ENCODE results near the gene KCTD4.

The KCTD4 gene

DNA sequence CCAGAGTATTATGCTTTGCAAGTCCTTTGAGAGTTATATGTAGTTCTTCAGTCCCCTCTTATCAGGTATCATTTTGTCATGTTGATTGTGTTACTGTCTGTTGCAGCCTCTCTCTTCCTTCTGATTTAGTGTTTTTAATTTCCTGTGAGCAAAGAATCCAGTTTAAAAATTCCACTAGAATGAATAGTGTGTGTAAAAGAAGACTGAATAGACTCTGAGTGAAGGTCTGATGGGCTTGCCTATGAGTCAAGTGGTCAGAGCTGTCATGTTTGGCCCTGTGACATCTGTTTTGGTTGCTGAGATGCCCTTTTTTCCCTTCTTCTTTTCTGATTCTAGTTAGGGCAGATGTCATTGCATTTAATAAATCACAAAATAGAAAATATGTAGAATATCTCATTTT, 23.3 kb upstream of the KCTD4 start:
- no peak for TF ChIP-seq TCF12 (IDR thresholded peaks at IDR 0.05; ENCODE audit: low read depth)
- no peak for TF ChIP-seq TAF1 (IDR thresholded peaks at IDR 0.05; ENCODE audit: low read depth)
- no peak for TF ChIP-seq RAD21 (IDR thresholded peaks at IDR 0.05; ENCODE audit: low read depth)
- no peak for TF ChIP-seq ZBTB7A (IDR thresholded peaks at IDR 0.05; ENCODE audit: low read depth)
- no peak for TF ChIP-seq EGR1 (IDR thresholded peaks at IDR 0.05)
- TF ChIP-seq CEBPB (IDR thresholded peaks at IDR 0.05), result no peak
- no peak for TF ChIP-seq FOXM1 (IDR thresholded peaks at IDR 0.05; ENCODE audit: borderline replicate concordance, low read depth)
- TF ChIP-seq, protein P1, sequence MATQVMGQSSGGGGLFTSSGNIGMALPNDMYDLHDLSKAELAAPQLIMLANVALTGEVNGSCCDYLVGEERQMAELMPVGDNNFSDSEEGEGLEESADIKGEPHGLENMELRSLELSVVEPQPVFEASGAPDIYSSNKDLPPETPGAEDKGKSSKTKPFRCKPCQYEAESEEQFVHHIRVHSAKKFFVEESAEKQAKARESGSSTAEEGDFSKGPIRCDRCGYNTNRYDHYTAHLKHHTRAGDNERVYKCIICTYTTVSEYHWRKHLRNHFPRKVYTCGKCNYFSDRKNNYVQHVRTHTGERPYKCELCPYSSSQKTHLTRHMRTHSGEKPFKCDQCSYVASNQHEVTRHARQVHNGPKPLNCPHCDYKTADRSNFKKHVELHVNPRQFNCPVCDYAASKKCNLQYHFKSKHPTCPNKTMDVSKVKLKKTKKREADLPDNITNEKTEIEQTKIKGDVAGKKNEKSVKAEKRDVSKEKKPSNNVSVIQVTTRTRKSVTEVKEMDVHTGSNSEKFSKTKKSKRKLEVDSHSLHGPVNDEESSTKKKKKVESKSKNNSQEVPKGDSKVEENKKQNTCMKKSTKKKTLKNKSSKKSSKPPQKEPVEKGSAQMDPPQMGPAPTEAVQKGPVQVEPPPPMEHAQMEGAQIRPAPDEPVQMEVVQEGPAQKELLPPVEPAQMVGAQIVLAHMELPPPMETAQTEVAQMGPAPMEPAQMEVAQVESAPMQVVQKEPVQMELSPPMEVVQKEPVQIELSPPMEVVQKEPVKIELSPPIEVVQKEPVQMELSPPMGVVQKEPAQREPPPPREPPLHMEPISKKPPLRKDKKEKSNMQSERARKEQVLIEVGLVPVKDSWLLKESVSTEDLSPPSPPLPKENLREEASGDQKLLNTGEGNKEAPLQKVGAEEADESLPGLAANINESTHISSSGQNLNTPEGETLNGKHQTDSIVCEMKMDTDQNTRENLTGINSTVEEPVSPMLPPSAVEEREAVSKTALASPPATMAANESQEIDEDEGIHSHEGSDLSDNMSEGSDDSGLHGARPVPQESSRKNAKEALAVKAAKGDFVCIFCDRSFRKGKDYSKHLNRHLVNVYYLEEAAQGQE (IDR thresholded peaks at IDR 0.05; ENCODE audit: low read depth), result no peak
- TF ChIP-seq YY1 (IDR thresholded peaks at IDR 0.05; ENCODE audit: low read depth), result no peak
- TF ChIP-seq EP300 (IDR thresholded peaks at IDR 0.05; ENCODE audit: borderline replicate concordance), result no peak
- TF ChIP-seq, protein P2, sequence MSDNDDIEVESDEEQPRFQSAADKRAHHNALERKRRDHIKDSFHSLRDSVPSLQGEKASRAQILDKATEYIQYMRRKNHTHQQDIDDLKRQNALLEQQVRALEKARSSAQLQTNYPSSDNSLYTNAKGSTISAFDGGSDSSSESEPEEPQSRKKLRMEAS (IDR thresholded peaks at IDR 0.05), result no peak

DNA sequence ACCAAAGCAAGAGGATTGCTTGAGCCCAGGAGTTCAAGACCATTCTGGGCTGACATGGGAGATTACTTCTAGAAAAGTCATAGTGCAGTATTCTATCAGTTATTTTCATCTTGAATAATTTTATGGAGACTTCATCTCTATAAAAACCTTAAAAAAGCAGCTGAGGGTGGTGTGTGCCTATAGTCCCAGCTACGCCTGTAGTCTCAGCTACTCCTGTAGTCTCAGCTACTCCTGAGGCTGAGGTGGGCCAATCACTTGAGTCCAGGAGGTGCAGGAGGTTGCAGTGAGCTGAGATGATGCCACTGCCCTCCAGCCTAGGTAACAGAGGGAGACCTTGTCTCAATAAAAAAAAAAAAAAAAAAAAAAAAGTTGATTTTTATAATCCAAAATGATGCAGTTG, 22.1 kb upstream of the KCTD4 start:
- TF ChIP-seq TAF1 (IDR thresholded peaks at IDR 0.05; ENCODE audit: low read depth) (no peak), FOXM1 (IDR thresholded peaks at IDR 0.05; ENCODE audit: borderline replicate concordance, low read depth) (no peak), CREB1 (IDR thresholded peaks at IDR 0.05; ENCODE audit: low read depth) (no peak)
- TF ChIP-seq, protein P1 (IDR thresholded peaks at IDR 0.05; ENCODE audit: low read depth), result no peak

DNA sequence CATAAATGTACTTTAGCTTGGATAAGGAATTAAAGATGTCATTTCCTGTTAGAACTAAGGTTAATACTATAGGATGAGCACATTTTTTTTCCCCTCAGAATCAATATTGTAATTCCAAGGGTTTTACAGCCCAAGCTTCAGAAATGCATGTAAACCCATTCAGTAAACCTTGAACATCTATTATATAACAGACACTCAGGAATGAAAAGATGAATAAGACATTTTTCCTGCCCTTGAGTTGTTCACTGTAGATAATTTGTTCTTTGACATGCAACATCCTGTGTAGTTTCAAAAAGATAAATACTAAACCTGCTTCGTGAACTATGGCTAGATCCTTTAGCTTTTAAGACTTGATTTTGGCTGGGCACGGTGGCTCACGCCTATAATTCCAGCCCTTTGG, 21.7 kb upstream of the KCTD4 start:
- no peak for TF ChIP-seq EP300 (IDR thresholded peaks at IDR 0.05; ENCODE audit: borderline replicate concordance)

DNA sequence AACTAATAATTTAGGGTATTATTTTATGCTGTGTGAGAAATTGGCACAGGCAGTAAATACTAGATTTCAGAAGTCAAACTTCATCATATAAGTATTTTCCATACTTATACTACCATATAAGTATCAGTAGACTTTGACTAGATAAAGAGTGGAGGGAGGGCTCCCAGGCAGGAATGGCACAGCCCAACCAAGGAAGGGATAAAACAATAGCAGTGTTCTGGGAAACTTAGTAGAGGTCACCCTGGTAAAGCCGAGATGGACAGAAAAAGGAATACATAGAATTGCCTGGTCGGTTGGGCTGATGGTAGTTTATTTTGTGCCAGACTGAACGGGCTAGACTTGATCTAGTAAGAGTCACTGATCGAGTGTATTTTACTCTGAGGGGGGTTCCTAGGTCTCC, 19.6 kb upstream of the KCTD4 start:
- TF ChIP-seq ZBTB7A (IDR thresholded peaks at IDR 0.05; ENCODE audit: low read depth) (no peak), CEBPB (IDR thresholded peaks at IDR 0.05) (no peak), TCF12 (IDR thresholded peaks at IDR 0.05; ENCODE audit: low read depth) (no peak), FOXM1 (IDR thresholded peaks at IDR 0.05; ENCODE audit: borderline replicate concordance, low read depth) (no peak), NFIC (IDR thresholded peaks at IDR 0.05) (no peak), TEAD4 (IDR thresholded peaks at IDR 0.05) (no peak), RAD21 (IDR thresholded peaks at IDR 0.05; ENCODE audit: low read depth) (no peak), CREB1 (IDR thresholded peaks at IDR 0.05; ENCODE audit: low read depth) (no peak), YY1 (IDR thresholded peaks at IDR 0.05; ENCODE audit: low read depth) (no peak), EP300 (IDR thresholded peaks at IDR 0.05; ENCODE audit: borderline replicate concordance) (no peak), EGR1 (IDR thresholded peaks at IDR 0.05) (no peak)
- TF ChIP-seq, protein P2 (IDR thresholded peaks at IDR 0.05), result no peak
- TF ChIP-seq, protein P1 (IDR thresholded peaks at IDR 0.05; ENCODE audit: low read depth), result no peak
- TF ChIP-seq, protein P3, sequence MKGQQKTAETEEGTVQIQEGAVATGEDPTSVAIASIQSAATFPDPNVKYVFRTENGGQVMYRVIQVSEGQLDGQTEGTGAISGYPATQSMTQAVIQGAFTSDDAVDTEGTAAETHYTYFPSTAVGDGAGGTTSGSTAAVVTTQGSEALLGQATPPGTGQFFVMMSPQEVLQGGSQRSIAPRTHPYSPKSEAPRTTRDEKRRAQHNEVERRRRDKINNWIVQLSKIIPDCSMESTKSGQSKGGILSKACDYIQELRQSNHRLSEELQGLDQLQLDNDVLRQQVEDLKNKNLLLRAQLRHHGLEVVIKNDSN (IDR thresholded peaks at IDR 0.05), result no peak

DNA sequence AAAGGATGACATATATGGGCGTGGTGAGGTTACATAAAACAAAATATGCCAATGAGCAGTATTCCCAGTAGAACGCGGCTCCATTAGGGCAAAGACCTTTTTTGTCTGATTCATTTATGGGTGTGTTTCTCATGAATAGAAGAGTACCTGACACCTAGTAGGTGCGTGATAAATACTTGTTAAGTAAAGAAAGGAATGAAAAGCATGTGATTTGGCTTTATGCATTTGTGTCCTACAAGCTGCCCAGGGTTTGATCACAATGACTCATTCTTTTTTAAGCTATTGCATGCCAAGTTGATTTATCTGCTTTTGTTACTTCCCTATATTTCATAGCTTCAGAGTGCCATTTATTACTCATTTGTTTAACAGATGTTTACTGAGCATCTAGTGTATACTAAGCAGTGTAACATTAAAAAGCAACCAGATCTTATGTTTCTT, 19.1 kb upstream of the KCTD4 start:
- TF ChIP-seq, protein P2 (IDR thresholded peaks at IDR 0.05), result 0 out of 2 replicates have a peak, but pooled peaks have one; percentile 50
- TF ChIP-seq TEAD4 (IDR thresholded peaks at IDR 0.05) (peak; percentile 92), CEBPB (IDR thresholded peaks at IDR 0.05) (peak; percentile 55; the same call in 1 of the 2 replicates), TCF12 (IDR thresholded peaks at IDR 0.05; ENCODE audit: low read depth) (peak; percentile 95), NFIC (IDR thresholded peaks at IDR 0.05) (peak; percentile 86), EP300 (IDR thresholded peaks at IDR 0.05; ENCODE audit: borderline replicate concordance) (peak; percentile 94), EGR1 (IDR thresholded peaks at IDR 0.05) (no peak), RAD21 (IDR thresholded peaks at IDR 0.05; ENCODE audit: low read depth) (peak; percentile 9; the same call in 1 of the 2 replicates), FOXM1 (IDR thresholded peaks at IDR 0.05; ENCODE audit: borderline replicate concordance, low read depth) (peak; percentile 90)
- TF ChIP-seq, protein P1 (IDR thresholded peaks at IDR 0.05; ENCODE audit: low read depth), result no peak
- TF ChIP-seq, protein P3 (IDR thresholded peaks at IDR 0.05), result no peak
